ENCODE data around the gene PLD3.
"Not testable (repeated sequence)": the region's sequence is repeated elsewhere in the genome, so short reads cannot be mapped to it uniquely, and the experiment has no call there.

The PLD3 gene

GRCh38 chr19:40389404-40390083 lies 41.0 kb downstream of the PLD3 start:
- no peak for DNase-seq (ENCODE audit: low read depth)

DNA sequence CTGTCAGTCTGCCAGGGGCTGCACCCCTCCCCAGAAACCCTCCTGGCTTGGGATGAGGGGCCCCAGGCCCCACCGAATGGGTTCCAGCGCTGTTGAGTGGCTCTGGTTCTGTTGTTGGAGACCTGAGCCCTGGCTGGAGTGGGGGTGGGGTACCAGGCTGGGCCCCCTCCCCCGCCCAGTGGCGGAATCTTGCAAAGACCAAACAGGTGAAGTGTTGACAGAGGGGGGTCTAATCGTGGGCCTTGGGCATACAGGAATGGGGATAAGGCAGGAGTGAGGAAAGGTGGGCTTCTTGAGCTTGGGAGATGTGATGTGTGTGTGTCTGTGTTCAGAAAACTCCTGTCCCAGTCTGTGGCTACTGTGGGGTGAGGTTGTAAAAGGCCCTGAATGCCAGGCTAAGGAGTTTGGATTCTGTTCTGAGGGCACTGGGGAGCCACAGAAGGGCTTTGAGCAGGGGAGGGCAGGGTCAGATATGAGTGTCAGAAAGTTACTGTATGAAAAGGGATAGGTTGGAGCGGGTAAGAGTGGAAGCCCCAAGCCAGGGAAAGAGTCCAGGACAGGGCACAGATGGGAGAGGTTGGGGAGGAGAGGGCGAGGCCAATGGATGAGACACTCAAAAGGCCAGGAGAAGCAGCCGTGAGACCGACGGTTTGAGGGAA lies 41.7 kb downstream of the PLD3 start, which contains the start of gene HIPK4:
Gene HIPK4, minus strand, starts transcription at position 98 of the 659 bp plus-strand sequence. CDS start 279 bp downstream, outside the sequence.
- no peak for DNase-seq (ENCODE audit: low read depth)

- no peak for DNase-seq (ENCODE audit: low read depth)
These were observed 43.6 kb downstream of the PLD3 start for GRCh38 chr19:40392123-40392522.

- no peak for DNase-seq (ENCODE audit: low read depth)
These were observed 44.5 kb downstream of the PLD3 start for GRCh38 chr19:40392894-40393517.

DNA sequence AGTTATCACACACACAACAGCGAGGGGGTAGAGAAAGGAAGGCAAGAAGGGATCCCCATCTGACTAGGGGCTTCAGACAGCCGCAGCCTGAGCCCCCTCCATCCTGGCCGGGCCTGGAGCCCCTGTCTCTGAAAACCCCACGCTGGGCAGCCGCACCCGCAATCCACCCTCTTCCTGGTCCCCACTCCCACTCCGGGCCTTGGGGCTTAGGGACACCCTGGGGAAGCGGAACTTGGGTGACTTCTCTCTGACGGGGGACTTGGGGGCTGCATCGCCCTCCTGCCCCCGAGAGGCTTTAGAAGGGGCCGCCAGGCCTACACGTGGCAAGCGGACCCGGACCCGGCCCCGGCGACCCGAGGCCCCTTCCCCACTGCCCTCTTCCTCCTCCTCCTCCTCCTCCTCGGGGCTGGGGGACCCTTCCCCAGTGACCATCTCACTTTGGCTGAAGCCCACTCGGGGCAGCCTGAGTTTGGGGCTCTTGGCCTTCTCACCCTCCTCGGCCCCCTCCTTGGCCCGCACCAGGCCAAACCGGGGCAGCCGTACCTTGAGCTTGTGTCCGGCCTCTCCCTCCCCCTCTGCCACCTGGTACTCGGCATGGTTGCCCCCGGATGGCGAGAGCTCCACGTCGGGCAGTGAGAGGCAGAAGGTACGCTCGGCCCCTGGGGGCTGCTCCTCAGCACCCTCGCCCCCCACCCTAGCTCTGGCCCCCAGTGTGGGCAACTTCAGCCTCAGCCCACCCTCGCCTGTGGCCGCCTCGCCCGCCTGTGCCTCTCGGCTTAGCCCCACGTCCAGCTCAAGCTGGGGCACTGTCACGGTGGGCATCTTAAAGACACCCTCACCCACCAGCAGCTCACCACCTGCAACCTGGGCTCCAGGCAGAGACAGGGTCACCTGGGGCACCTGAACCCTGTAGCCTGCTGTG lies 45.7 kb downstream of the PLD3 start:
- DNase-seq (ENCODE audit: low read depth): no peak

GRCh38 chr19:40394816-40395210 lies 46.3 kb downstream of the PLD3 start:
- DNase-seq (ENCODE audit: low read depth): no peak

- no peak for DNase-seq (ENCODE audit: low read depth)
These were observed 47.5 kb downstream of the PLD3 start for GRCh38 chr19:40395956-40396355.

- no peak for DNase-seq (ENCODE audit: low read depth)
These were observed 48.5 kb downstream of the PLD3 start for GRCh38 chr19:40396886-40397567.

GRCh38 chr19:40397568-40397906 lies 49.0 kb downstream of the PLD3 start:
- DNase-seq (ENCODE audit: low read depth): no peak

DNA sequence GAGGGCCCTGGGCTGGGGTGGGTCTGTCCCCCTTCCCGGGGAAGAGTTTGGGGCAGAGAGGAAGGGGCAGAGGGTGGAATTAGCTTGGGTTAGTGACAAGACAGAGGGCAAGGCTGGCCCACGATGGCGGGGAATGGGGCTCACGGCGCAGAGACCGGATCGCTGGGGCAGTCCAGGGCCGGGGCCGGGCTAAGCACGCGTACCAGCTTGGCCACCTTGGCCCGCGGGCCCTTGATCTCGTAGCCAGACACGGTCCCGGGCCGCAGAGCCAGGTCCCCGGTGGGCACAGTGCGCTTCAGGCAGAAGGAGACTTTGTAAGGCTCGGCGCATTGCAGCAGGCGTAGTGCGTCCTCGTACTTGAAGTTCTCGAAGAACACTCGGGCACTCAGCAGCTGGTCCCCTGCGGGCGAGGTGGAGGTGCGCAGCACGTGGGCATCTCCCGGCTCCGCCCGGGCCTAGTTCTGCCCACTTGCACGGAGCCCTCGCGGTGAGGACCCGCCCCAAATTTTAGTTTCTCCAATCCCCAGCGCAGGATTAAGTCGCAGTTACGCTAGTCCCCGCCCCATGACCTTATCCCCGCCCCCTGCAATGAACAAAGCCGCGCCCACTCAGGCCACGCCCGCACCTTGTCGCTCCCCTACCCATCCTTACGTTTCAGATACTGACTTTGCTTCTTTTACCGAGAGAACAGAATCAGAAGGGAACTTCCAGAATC lies 50.1 kb downstream of the PLD3 start:
- DNase-seq (ENCODE audit: low read depth): no peak

DNA sequence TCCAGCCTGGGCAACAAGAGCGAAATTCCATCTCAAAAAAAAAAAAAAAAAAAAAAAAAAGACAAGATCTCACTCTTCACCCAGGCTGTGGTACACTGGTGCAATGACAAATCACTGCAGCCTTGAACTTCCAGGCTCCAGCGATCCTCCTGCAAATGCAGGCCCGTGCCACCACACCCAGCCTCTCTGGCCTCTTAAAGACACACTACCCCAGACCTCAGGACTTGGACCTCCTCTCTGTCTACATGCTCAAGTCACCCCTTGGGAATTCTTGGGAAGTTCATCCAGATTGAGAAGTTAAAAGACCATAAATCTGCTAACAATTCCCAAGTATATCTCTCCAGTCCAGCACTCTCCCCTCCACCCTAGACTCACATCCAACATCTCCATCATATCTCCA lies 52.1 kb downstream of the PLD3 start:
- no peak for DNase-seq (ENCODE audit: low read depth)

DNA sequence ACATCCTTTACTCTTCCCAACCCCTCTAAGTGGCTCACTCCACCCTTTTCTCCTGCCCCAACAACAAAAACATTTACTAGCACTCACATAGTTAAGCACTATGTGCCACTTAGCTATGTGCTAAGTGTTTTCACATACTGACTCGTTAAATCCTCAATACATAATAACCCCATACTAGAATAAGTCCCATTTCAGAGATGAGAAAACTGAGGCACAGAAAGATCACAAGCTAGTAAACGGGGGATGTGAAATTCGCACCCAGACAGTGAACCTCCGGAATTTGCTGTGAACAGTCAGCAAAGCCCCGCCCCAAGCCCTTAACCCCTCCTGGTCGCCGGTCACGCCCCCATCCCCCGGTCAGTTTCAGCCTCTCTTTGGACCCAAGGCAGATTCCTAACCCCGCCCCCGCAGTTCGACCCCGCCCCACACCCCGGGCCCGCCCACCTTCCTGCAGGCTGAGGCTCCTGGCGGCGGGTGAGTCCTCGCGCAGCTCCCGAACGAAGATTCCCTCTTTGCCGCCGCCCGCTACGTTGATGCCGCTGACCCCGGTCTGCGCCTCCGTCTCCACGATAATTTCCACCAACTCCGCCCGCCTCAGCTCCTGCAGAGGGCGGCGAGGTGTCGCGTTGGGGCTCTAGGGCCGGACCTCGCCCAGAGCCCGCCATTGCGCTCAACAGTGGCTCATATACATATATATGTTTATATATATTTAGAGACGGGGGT lies 54.9 kb downstream of the PLD3 start:
- DNase-seq (ENCODE audit: low read depth): peak; percentile 66

DNA sequence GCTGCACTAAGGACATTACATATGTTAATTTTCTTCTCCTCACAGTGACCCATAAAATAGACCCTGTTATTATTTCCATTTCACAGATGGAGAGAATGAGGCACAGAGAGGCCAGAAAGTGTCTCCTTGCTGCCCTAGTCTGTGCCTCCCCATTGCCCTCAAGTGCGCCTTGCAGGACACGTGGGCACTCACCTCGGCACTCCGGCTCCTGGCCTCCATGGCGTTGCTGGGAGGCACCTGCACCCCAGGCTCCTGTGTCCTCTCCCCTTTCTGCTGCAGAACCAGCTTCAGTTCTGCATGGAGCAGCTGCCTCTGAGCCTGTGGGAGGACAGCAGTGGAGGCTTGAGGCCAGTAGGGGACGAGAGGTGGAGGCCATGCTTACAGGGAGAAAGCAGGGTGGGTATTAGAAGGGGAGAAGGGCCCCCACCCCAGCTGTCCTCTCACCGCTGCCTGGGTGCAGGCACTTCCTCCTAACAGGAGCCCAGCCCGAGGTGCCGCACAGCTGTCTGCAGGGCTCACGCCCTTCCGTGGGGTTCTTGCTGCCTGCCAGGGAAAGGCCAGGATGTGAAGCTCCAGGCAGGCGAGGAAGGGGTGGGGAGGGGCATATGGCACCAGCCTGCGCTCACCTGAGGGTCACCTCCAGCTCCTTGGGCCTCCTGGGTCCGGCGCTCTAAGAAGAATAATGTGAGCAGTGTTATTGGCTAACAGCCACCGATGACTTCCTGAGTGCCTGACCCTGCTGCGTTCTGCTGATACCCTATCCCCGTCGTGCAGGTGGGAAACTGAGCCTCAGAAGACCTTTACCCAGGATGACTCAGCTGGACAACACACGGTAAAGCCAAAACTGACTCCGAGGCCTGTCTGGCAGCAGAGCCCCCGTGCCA lies 59.5 kb downstream of the PLD3 start:
- DNase-seq (ENCODE audit: low read depth): no peak

GRCh38 chr19:40408598-40408925 lies 60.1 kb downstream of the PLD3 start:
- DNase-seq (ENCODE audit: low read depth): not testable (repeated sequence)

- DNase-seq (ENCODE audit: low read depth): no peak
These were observed 61.5 kb downstream of the PLD3 start for GRCh38 chr19:40410030-40410389.

- no peak for DNase-seq (ENCODE audit: low read depth)
These were observed 62.8 kb downstream of the PLD3 start for GRCh38 chr19:40411125-40411842.

GRCh38 chr19:40411958-40412499 lies 63.5 kb downstream of the PLD3 start:
- no peak for DNase-seq (ENCODE audit: low read depth)

- no peak for DNase-seq (ENCODE audit: low read depth)
These were observed 64.4 kb downstream of the PLD3 start for GRCh38 chr19:40412866-40413265.

Measured in stromal cell of bone marrow (primary cell).